Duodenal mucosa (tissue), 2 donors: ENCODE data around the gene PRUNE2.
"Not testable (repeated sequence)": the region's sequence is repeated elsewhere in the genome, so short reads cannot be mapped to it uniquely, and the experiment has no call there.

ENCODE experiments used
- H3K27ac ChIP-seq: one replicate; pipeline ENCODE4 v1.7.0; 2013; ENCODE audit warnings: low read depth, low read length
- H3K27me3 ChIP-seq, 2 donors: one replicate each; pipeline ENCODE4 v1.7.0; 2013; ENCODE audit warnings: low read length in 2 of 2, control low read depth in 1 of 2; ENCODE audit not compliant: insufficient read depth in 2 of 2, control insufficient read depth in 1 of 2
- H3K36me3 ChIP-seq, 2 donors: one replicate each; pipeline ENCODE4 v1.7.0; 2013; ENCODE audit warnings: low read length in 2 of 2, control low read depth in 1 of 2; ENCODE audit not compliant: insufficient read depth in 2 of 2, control insufficient read depth in 1 of 2
- H3K4me1 ChIP-seq, 2 donors: one replicate each; pipeline ENCODE4 v1.7.0; 2013; ENCODE audit warnings: low read length in 2 of 2, control low read depth in 1 of 2; ENCODE audit not compliant: insufficient read depth in 2 of 2, control insufficient read depth in 1 of 2
- H3K4me3 ChIP-seq, 2 donors: one replicate each; pipeline ENCODE4 v1.7.0; 2013; ENCODE audit warnings: low read length in 2 of 2, low read depth in 1 of 2
- H3K9ac ChIP-seq, 2 donors: one replicate each; pipeline ENCODE4 v1.7.0; 2013; ENCODE audit warnings: low read length in 2 of 2, low read depth in 1 of 2
- H3K9me3 ChIP-seq, 2 donors: one replicate each; pipeline ENCODE4 v1.7.0; 2013; ENCODE audit warnings: low read length in 2 of 2, control low read depth in 1 of 2; ENCODE audit not compliant: control insufficient read depth in 1 of 2

PRUNE2 gene

GRCh38 chr9:76744336-76744735 lies 161.6 kb downstream of the PRUNE2 start:
- Histone ChIP-seq H3K4me3 (no peak overlapping the region), H3K4me1 (no peaks in the 10 kb centered on the region), H3K27ac (no peak overlapping the region), H3K36me3 (no peaks in the 10 kb centered on the region), H3K9ac (no peak overlapping the region), H3K9me3 (peaks cover 0 to 8% of the 10 kb centered on the region in 2 donors), H3K27me3 (peaks cover 0 to 3% of the 10 kb centered on the region in 2 donors)

- H3K36me3 ChIP-seq: no peaks in the 10 kb centered on the region
- H3K9me3 ChIP-seq: peaks cover 0 to 8% of the 10 kb centered on the region in 2 donors
- no peak overlapping the region for H3K4me3 ChIP-seq
- H3K27ac ChIP-seq: no peak overlapping the region
- H3K4me1 ChIP-seq: no peaks in the 10 kb centered on the region
- no peak overlapping the region for H3K9ac ChIP-seq
- H3K27me3 ChIP-seq: peaks cover 0 to 3% of the 10 kb centered on the region in 2 donors
Measured at GRCh38 chr9:76743931-76744330, 162.0 kb downstream of the PRUNE2 start.

GRCh38 chr9:76742890-76743289 lies 163.0 kb downstream of the PRUNE2 start:
- H3K9ac ChIP-seq, H3K4me3 ChIP-seq, H3K27ac ChIP-seq, H3K9me3 ChIP-seq, H3K27me3 ChIP-seq, H3K4me1 ChIP-seq, H3K36me3 ChIP-seq: not testable (repeated sequence)

DNA sequence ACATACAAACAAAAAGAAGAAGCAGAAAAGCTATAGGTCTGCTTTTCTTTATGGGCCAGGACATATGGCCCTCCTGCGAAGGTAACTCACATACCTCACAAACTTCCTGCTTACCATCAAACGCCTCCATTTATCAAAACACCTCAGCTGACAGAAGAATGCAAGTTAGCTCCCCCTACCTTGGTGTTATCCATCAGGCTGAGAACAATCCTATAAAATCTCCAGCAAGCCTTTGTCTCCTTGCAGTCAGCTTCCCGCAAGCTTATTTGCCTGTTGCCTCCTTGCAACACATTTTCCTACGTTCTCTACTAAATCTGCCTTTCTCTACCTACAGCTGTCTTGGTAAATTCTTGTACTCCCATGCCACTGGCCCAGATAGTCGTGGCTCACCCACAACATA lies 164.4 kb downstream of the PRUNE2 start:
- peaks cover 0 to 8% of the 10 kb centered on the region in 2 donors for H3K9me3 ChIP-seq
- no peaks in the 10 kb centered on the region for H3K36me3 ChIP-seq
- H3K27me3 ChIP-seq: no peaks in the 10 kb centered on the region
- H3K9ac ChIP-seq: no peak overlapping the region
- H3K4me3 ChIP-seq: no peak overlapping the region
- H3K27ac ChIP-seq: no peak overlapping the region
- no peaks in the 10 kb centered on the region for H3K4me1 ChIP-seq

GRCh38 chr9:76738402-76738801 lies 167.5 kb downstream of the PRUNE2 start:
- H3K27me3 ChIP-seq: no peaks in the 10 kb centered on the region
- H3K27ac ChIP-seq: no peak overlapping the region
- no peaks in the 10 kb centered on the region for H3K9me3 ChIP-seq
- H3K36me3 ChIP-seq: no peaks in the 10 kb centered on the region
- no peak overlapping the region for H3K9ac ChIP-seq
- H3K4me1 ChIP-seq: no peaks in the 10 kb centered on the region
- no peak overlapping the region for H3K4me3 ChIP-seq

GRCh38 chr9:76737154-76737902 lies 168.6 kb downstream of the PRUNE2 start:
- Histone ChIP-seq H3K4me3 (no peak overlapping the region), H3K4me1 (no peaks in the 10 kb centered on the region), H3K27ac (no peak overlapping the region), H3K9ac (no peak overlapping the region), H3K27me3 (no peaks in the 10 kb centered on the region), H3K36me3 (no peaks in the 10 kb centered on the region), H3K9me3 (no peaks in the 10 kb centered on the region)

- Histone ChIP-seq H3K27ac (no peak overlapping the region), H3K9ac (no peak overlapping the region), H3K27me3 (no peaks in the 10 kb centered on the region), H3K9me3 (no peaks in the 10 kb centered on the region), H3K36me3 (no peaks in the 10 kb centered on the region), H3K4me1 (peaks cover 0 to 5% of the 10 kb centered on the region in 2 donors), H3K4me3 (no peak overlapping the region)
Measured at GRCh38 chr9:76734716-76735115, 171.2 kb downstream of the PRUNE2 start.

DNA sequence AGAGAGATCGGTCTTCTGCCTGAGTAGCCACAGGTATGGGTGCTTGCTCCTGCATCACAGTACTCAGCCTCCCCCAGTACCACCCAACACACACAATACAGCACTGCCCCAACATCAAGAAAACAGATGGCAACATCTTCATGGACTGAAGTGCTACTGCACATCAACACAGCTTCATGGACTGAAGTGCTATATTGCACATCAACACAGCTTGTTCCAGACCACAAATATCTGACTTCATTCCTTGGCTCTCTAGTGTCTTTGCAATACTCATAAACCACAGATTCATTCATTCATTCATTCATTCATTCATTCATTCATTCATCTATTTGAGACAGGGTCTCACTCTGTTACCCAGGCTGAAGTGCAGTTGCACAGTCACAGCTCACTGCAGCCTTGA lies 172.8 kb downstream of the PRUNE2 start:
- peaks cover 0 to 6% of the 10 kb centered on the region in 2 donors for H3K4me1 ChIP-seq
- H3K9me3 ChIP-seq: no peaks in the 10 kb centered on the region
- no peak overlapping the region for H3K4me3 ChIP-seq
- H3K9ac ChIP-seq: no peak overlapping the region
- no peaks in the 10 kb centered on the region for H3K36me3 ChIP-seq
- no peaks in the 10 kb centered on the region for H3K27me3 ChIP-seq
- no peak overlapping the region for H3K27ac ChIP-seq

- H3K9me3 ChIP-seq: no peaks in the 10 kb centered on the region
- no peaks in the 10 kb centered on the region for H3K27me3 ChIP-seq
- H3K36me3 ChIP-seq: no peaks in the 10 kb centered on the region
- H3K4me1 ChIP-seq: peaks cover 0 to 6% of the 10 kb centered on the region in 2 donors
- H3K4me3 ChIP-seq: no peak overlapping the region
- H3K9ac ChIP-seq: no peak overlapping the region
- H3K27ac ChIP-seq: no peak overlapping the region
Measured at GRCh38 chr9:76732341-76732958, 173.5 kb downstream of the PRUNE2 start.

- Histone ChIP-seq H3K4me3 (no peak overlapping the region), H3K27ac (no peak overlapping the region), H3K9me3 (no peaks in the 10 kb centered on the region), H3K27me3 (no peaks in the 10 kb centered on the region), H3K9ac (no peak overlapping the region), H3K4me1 (peaks cover 0 to 6% of the 10 kb centered on the region in 2 donors), H3K36me3 (no peaks in the 10 kb centered on the region)
Measured at GRCh38 chr9:76730801-76731200, 175.1 kb downstream of the PRUNE2 start.
